MCF 10A (cell line): Measurements from ENCODE around the gene ZNF670. TPM values are rescaled to one million over a fixed set of nuclear protein-coding genes. Genes with fewer than 3 reads are reported as not detected.
"Not testable (repeated sequence)": the region's sequence is repeated elsewhere in the genome, so short reads cannot be mapped to it uniquely, and the experiment has no call there.

Experiments
- BruUV-seq: library from RNA; stranded (reverse); fragments of 400-500 nt; replicated peaks from 2 replicates; lab custom pipeline; 2021; lab: Mats Ljungman, UMichigan
- CTCF ChIA-PET: fragments of 300-600 bp; sonication (Branson Sonifier 250); formaldehyde crosslinking; extraction: SDS; loops from one replicate; lab custom pipeline; 2021; ENCODE audit warnings: antibody characterized with exemption, inconsistent platforms; lab: Yijun Ruan, JAX
- POLR2A ChIA-PET: fragments of 300-600, 350-650 bp; sonication (Branson Sonifier 250); formaldehyde crosslinking; extraction: SDS; loops from one replicate; lab custom pipeline; 2020; ENCODE audit warnings: antibody characterized with exemption, inconsistent platforms; lab: Yijun Ruan, JAX
- DNase-seq: peaks from one replicate; pipeline ENCODE4 v3.0.0-alpha.2; 2018; ENCODE audit not compliant: unreplicated experiment
- H3K27ac Mint-ChIP-seq: one replicate; pipeline ENCODE4 v1.8.0; 2022; ENCODE audit warnings: mild to moderate bottlenecking, low read depth, mixed read lengths; ENCODE audit not compliant: unreplicated experiment
- H3K27me3 Mint-ChIP-seq: one replicate; pipeline ENCODE4 v1.8.0; 2022; ENCODE audit warnings: mixed read lengths; ENCODE audit not compliant: insufficient read depth, unreplicated experiment
- H3K36me3 Mint-ChIP-seq: one replicate; pipeline ENCODE4 v1.8.0; 2022; ENCODE audit warnings: mild to moderate bottlenecking, moderate library complexity, mixed read lengths; ENCODE audit not compliant: insufficient read depth, unreplicated experiment
- H3K4me1 Mint-ChIP-seq: one replicate; pipeline ENCODE4 v1.8.0; 2022; ENCODE audit warnings: mixed read lengths; ENCODE audit not compliant: insufficient read depth, unreplicated experiment
- H3K4me3 Mint-ChIP-seq: one replicate; pipeline ENCODE4 v1.8.0; 2022; ENCODE audit warnings: mild to moderate bottlenecking, moderate library complexity, mixed read lengths; ENCODE audit not compliant: unreplicated experiment
- H3K9me3 Mint-ChIP-seq: one replicate; pipeline ENCODE4 v1.8.0; 2022; ENCODE audit warnings: mixed read lengths; ENCODE audit not compliant: unreplicated experiment
- intact Hi-C: fragments of 100-400 bp; cut with micrococcal nuclease; formaldehyde crosslinking; loops from 2 replicates; pipeline ENCODE4 v1.14.1; 2022
- total RNA-seq: library from RNA; stranded (reverse); gene quantifications from 2 replicates; pipeline ENCODE4 v1.2.3, GENCODE V29; 2022
- TF ChIP-seq, protein P1 (sequence below): fragments of 200-600 bp; IDR thresholded peaks from one replicate; pipeline ENCODE4 v1.8.0; 2022; ENCODE audit warnings: antibody characterized with exemption, mild to moderate bottlenecking; ENCODE audit not compliant: unreplicated experiment

Gene ZNF670
- total RNA-seq, 1 experiment from 2014 or later, result 7.1 TPM

DNA sequence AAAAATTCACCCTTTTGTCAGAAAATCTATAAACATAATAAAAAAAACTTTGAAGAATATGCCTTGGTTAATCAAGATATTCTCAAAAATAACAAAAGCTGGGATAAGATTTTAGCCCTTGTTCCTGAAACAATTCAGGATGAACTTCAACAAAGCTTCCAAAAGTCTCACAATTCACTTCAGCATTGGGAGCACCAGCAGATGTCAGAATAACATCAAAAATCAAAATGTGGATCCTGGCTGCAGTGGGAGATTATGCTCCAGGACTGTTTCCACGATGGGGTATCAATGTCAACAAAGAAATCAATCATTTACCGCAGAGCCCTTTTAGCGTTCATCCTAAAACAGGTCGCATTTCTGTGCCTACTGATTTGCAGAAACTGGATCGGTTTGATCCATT lies 35.2 kb downstream of the ZNF670 start:
- no peaks in the 10 kb centered on the region for H3K4me1 Mint-ChIP-seq
- CTCF ChIA-PET, result interaction anchor here (0.6 to 1.7 kb wide), 2 partner anchors 8 to 29 kb away, joined by 3 to 7 read pairs; no protein-coding TSS in a partner anchor

DNA sequence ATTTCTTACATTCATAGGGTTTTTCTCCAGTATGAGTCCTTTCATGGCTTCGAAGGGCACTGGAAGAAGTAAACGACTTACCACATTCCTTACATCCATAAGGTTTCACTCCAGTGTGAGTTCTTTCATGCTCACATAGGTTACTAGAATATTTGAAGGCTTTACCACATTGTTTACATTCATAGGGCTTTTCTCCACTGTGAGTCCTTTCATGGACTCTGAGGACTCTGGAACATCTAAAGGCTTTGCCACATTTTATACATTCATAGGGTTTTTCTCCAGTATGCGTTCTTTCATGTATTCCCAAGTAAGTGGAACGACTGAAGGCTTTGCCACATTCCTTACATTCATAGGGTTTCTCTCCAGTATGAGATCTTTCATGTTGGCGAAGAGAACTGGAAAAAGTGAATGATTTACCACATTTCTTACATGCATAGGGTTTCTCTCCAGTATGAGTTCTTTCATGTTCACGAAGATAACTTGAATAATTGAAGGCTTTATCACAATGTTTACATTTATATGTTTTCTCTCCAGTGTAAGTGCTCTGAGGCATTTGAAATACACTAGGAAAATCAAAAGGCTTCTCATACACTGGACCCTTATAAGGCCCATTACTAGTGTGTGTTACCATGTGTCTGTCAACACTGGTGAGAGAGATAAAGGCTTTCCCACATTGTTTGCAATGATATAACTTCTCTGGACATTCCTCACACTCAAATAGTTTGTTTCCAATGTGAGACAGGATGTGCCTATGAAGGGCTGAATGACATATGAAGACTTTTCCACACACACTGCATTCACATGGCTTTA lies 40.9 kb downstream of the ZNF670 start:
- TF ChIP-seq, protein P1, sequence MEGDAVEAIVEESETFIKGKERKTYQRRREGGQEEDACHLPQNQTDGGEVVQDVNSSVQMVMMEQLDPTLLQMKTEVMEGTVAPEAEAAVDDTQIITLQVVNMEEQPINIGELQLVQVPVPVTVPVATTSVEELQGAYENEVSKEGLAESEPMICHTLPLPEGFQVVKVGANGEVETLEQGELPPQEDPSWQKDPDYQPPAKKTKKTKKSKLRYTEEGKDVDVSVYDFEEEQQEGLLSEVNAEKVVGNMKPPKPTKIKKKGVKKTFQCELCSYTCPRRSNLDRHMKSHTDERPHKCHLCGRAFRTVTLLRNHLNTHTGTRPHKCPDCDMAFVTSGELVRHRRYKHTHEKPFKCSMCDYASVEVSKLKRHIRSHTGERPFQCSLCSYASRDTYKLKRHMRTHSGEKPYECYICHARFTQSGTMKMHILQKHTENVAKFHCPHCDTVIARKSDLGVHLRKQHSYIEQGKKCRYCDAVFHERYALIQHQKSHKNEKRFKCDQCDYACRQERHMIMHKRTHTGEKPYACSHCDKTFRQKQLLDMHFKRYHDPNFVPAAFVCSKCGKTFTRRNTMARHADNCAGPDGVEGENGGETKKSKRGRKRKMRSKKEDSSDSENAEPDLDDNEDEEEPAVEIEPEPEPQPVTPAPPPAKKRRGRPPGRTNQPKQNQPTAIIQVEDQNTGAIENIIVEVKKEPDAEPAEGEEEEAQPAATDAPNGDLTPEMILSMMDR, result no peak
- Mint-ChIP-seq H3K4me3 (no peak overlapping the region), H3K36me3 (peaks cover 69% of the 10 kb centered on the region), H3K9me3 (peaks cover 64% of the 10 kb centered on the region), H3K4me1 (no peaks in the 10 kb centered on the region), H3K27ac (no peak overlapping the region), H3K27me3 (no peaks in the 10 kb centered on the region)
- ChIA-PET POLR2A (interaction anchor here (0.8 to 1.0 kb wide), 2 partner anchors 40 to 41 kb away, joined by 3 to 4 read pairs; partner anchors contain the start of gene ZNF670), CTCF (interaction anchor here (0.7 to 0.9 kb wide), 2 partner anchors 51 to 131 kb away, joined by 3 to 4 read pairs; no protein-coding TSS in a partner anchor)
- DNase-seq, result no peak
- intact Hi-C loops, result no loop called here
- no TSS peak for BruUV-seq

More for the DNA sequence above, 35.2 kb downstream of the ZNF670 start:
- no TSS peak for BruUV-seq
- TF ChIP-seq, protein P1, result no peak
- intact Hi-C loops, result no loop called here
- peaks cover 63% of the 10 kb centered on the region for H3K9me3 Mint-ChIP-seq
- H3K27ac Mint-ChIP-seq, result no peak overlapping the region
- H3K4me3 Mint-ChIP-seq, result no peak overlapping the region
- H3K27me3 Mint-ChIP-seq, result no peaks in the 10 kb centered on the region
- no peak for DNase-seq
- POLR2A ChIA-PET, result no interaction called here
- peaks cover 22% of the 10 kb centered on the region for H3K36me3 Mint-ChIP-seq

DNA sequence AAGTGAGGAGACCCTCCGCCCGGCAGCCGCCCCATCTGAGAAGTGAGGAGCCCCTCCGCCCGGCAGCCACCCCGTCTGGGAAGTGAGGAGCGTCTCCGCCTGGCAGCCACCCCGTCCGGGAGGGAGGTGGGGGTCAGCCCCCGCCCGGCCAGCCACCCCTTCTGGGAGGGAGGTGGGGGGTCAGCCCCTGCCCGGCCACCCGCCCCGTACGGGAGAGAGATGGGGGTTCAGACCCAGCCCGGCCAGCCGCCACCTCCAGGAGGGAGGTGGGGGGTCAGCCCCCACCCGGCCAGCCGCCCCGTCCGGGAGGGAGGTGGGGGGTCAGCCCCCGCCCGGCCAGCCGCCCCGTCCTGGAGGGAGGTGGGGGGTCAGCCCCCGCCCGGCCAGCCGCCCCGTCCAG lies 46.3 kb downstream of the ZNF670 start:
- CTCF ChIA-PET, DNase-seq, H3K4me3 Mint-ChIP-seq, H3K4me1 Mint-ChIP-seq, POLR2A ChIA-PET, H3K27ac Mint-ChIP-seq, intact Hi-C loops, H3K27me3 Mint-ChIP-seq, BruUV-seq: not testable (repeated sequence)
- H3K36me3 Mint-ChIP-seq, result peaks cover 38% of the 10 kb centered on the region
- H3K9me3 Mint-ChIP-seq, result peaks cover 45% of the 10 kb centered on the region

Other genes starting within 250 kb of the ZNF670 start
- gene AHCTF1, start 146.9 kb downstream of the ZNF670 start, total RNA-seq, result 79.5 and 112 TPM in 2 replicates
- gene ZNF695, start 70.8 kb downstream of the ZNF670 start, total RNA-seq, result 8.7 and 13.8 TPM in 2 replicates
- gene ZNF669, start 25.5 kb upstream of the ZNF670 start, total RNA-seq, result 11.6 and 11.9 TPM in 2 replicates
- gene ZNF124, start 93.2 kb upstream of the ZNF670 start, total RNA-seq, result 18.1 and 18.8 TPM in 2 replicates
- not detected in 2 replicates for gene VN1R5, start 177.3 kb upstream of the ZNF670 start, total RNA-seq